Keratinocyte (primary cell): ENCODE results near the gene NTNG2.

Experiments used
- EZH2 ChIP-seq: IDR thresholded peaks from one replicate; pipeline ENCODE4 v1.6.1; 2012; ENCODE audit warnings: inconsistent platforms, mild to moderate bottlenecking, low read length, moderate library complexity
- TF ChIP-seq, protein P1 (sequence below), 3 experiments: IDR thresholded peaks in 1 of 3; conservative IDR thresholded peaks in 1 of 3; optimal IDR thresholded peaks in 1 of 3; 2 replicates in 2 of 3; 3 replicates in 1 of 3; pipeline versions ENCODE3 to v1.5.1; 2011; ENCODE audit warnings: low read length in 3 of 3, mild to moderate bottlenecking in 3 of 3, moderate library complexity in 2 of 3, control low read depth in 1 of 3, inconsistent platforms in 1 of 3; ENCODE audit not compliant: insufficient read depth in 2 of 3; ENCODE audit errors: extremely low read depth in 1 of 3

DNA sequence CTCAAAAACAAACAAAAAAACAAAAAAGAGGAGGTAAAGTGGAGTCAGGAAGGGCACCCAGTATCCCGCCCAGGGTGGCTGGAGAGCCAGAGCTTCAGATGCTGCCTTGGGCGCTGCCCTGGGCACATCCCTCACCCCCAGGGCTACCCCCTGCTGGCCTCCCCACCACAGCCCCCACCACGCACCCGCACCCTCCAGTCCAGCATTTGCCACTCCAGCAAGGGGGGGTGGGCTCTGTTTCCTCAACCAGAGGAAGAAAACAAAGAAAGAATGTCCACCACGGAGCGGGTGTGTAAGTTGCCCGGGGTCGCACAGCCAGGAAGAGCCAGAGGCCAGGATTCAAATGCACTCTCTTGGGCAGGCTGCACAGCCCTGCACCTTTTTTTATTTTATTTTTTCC lies 86.1 kb downstream of the NTNG2 start:
- TF ChIP-seq, protein P1, sequence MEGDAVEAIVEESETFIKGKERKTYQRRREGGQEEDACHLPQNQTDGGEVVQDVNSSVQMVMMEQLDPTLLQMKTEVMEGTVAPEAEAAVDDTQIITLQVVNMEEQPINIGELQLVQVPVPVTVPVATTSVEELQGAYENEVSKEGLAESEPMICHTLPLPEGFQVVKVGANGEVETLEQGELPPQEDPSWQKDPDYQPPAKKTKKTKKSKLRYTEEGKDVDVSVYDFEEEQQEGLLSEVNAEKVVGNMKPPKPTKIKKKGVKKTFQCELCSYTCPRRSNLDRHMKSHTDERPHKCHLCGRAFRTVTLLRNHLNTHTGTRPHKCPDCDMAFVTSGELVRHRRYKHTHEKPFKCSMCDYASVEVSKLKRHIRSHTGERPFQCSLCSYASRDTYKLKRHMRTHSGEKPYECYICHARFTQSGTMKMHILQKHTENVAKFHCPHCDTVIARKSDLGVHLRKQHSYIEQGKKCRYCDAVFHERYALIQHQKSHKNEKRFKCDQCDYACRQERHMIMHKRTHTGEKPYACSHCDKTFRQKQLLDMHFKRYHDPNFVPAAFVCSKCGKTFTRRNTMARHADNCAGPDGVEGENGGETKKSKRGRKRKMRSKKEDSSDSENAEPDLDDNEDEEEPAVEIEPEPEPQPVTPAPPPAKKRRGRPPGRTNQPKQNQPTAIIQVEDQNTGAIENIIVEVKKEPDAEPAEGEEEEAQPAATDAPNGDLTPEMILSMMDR (optimal IDR thresholded peaks at IDR 0.05 in 1 of 3, IDR thresholded peaks at IDR 0.05 in 1 of 3, conservative IDR thresholded peaks at IDR 0.05 in 1 of 3; ENCODE audit: extremely low read depth in 1 of 3, insufficient read depth in 2 of 3, low read length in 3 of 3) = no peak
- TF ChIP-seq EZH2 = no peak
